Natural killer cell (primary cell): ENCODE measurements around the gene PAX8. TPM values are rescaled to one million over a fixed set of nuclear protein-coding genes. Genes with fewer than 3 reads are reported as not detected.

Experiments
- ATAC-seq, 3 donors: fragments of 150-1000 bp in 2 of 3; fragments of 200-7000 bp in 1 of 3; cut with Tn5 transposase; 1 replicate in 1 of 3; 2 replicates in 2 of 3; pipeline ENCODE4 v1.10.0; 2021; ENCODE audit warnings: mild to moderate bottlenecking in 2 of 3, moderate library complexity in 2 of 3
- DNase-seq, 2 donors: peaks; one replicate each; pipeline versions ENCODE4 v3.0.0 to v3.0.0-alpha.2; 2013 to 2021; ENCODE audit warnings: mixed read lengths in 1 of 2
- H3K27ac ChIP-seq: one replicate; pipeline ENCODE4 v1.5.1; 2013; ENCODE audit warnings: mild to moderate bottlenecking, low read length
- H3K27me3 ChIP-seq: one replicate; pipeline ENCODE4 v1.6.1; 2013; ENCODE audit warnings: low read length; ENCODE audit not compliant: control insufficient read depth, insufficient read depth
- H3K36me3 ChIP-seq: one replicate; pipeline ENCODE4 v1.6.1; 2013; ENCODE audit warnings: low read length; ENCODE audit not compliant: control insufficient read depth, insufficient read depth
- H3K4me1 ChIP-seq: one replicate; pipeline ENCODE4 v1.6.1; 2013; ENCODE audit warnings: low read length; ENCODE audit not compliant: control insufficient read depth, insufficient read depth
- H3K4me3 ChIP-seq: one replicate; pipeline ENCODE4 v1.5.1; 2013; ENCODE audit warnings: low read length
- H3K9me3 ChIP-seq: one replicate; pipeline ENCODE4 v1.6.1; 2013; ENCODE audit warnings: low read length; ENCODE audit not compliant: control insufficient read depth, insufficient read depth
- H3K27ac Mint-ChIP-seq, 2 donors: one replicate each; pipeline ENCODE4 v1.8.0; 2022; ENCODE audit warnings: mild to moderate bottlenecking in 2 of 2, mixed read lengths in 2 of 2, moderate library complexity in 1 of 2
- H3K27me3 Mint-ChIP-seq, 2 donors: one replicate each; pipeline ENCODE4 v1.8.0; 2022; ENCODE audit warnings: low read depth in 2 of 2, mixed read lengths in 2 of 2
- H3K36me3 Mint-ChIP-seq: one replicate; pipeline ENCODE4 v1.8.0; 2022; ENCODE audit warnings: mixed read lengths
- H3K4me1 Mint-ChIP-seq, 2 donors: one replicate each; pipeline ENCODE4 v1.8.0; 2022; ENCODE audit warnings: mixed read lengths in 2 of 2
- H3K4me3 Mint-ChIP-seq: one replicate; pipeline ENCODE4 v1.8.0; 2022; ENCODE audit warnings: mild to moderate bottlenecking, moderate library complexity, mixed read lengths
- H3K9me3 Mint-ChIP-seq, 2 donors: one replicate each; pipeline ENCODE4 v1.8.0; 2022; ENCODE audit warnings: mixed read lengths in 2 of 2
- CTCF ChIP-seq: fragments of 200-600 bp; IDR thresholded peaks from one replicate; pipeline ENCODE4 v1.8.0; 2022; ENCODE audit warnings: antibody characterized with exemption
- WGBS: methylation state at CpG from one replicate; pipeline ENCODE4 v1.1.7; 2013; ENCODE audit warnings: missing lambda C conversion rate; ENCODE audit not compliant: insufficient coverage; 5-methylcytosine and 5-hydroxymethylcytosine counted together
- intact Hi-C: fragments of 100-400 bp; cut with micrococcal nuclease; formaldehyde crosslinking; loops from one replicate; pipeline ENCODE4 v1.14.2; 2022
- total RNA-seq, 4 donors: library from RNA; stranded (reverse); fragments of 120-200 nt in 1 of 4; gene quantifications; one replicate each; pipeline versions ENCODE4 v1.2.3 to v1.2.4, GENCODE V29; 2013 to 2022

The PAX8 gene
- total RNA-seq, 3 donors from 2014 or later (not counting 1 experiment from before 2014, with no cell fraction given), result 0.57 to 1.2 (median 0.65) TPM

DNA sequence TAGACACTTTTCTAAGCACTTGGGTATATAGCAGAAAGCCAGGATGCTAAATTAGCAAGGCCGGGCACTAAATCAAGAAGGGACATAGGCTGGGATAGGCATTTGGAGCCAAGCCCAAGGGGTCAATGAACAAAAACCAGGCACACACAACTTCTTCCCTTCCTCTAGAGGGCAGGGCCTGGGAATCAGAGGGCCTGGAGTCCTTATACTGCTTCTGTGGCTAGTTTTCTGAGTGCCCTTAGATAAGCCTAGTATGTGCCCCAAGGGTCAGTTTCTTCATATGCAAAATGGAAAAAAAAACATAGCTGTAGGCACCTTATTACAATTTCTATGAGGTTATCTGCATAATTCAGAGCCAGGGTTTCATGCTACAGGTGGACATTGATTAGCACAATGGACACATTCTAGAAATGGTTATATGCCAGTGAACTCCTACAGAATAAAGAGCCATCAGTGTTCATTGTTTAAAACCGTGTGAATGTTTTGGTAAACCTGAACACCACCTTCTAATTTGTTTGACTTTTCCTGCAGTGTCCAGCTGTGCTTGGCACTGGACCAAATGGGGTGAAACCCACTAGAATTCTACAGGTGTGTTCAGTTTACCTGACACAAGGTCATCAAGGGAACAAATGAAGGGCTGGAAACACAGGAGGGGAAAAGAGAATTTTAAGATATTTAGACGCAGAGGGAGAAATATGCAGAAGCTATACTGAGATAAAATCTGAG, 49.6 kb downstream of the PAX8 start:
- Mint-ChIP-seq H3K27ac (no peak overlapping the region), H3K9me3 (no peaks in the 10 kb centered on the region), H3K4me1 (peaks cover 7 to 15% of the 10 kb centered on the region in 2 donors)

GRCh38 chr2:113228351-113228750, 50.4 kb downstream of the PAX8 start:
- peaks cover 12% of the 10 kb centered on the region for H3K4me1 ChIP-seq
- no peak overlapping the region for H3K4me3 ChIP-seq
- no peak for TF ChIP-seq CTCF
- H3K27me3 ChIP-seq, result no peaks in the 10 kb centered on the region
- H3K4me1 Mint-ChIP-seq, result peaks cover 7 to 13% of the 10 kb centered on the region in 2 donors
- H3K4me3 Mint-ChIP-seq, result no peak overlapping the region
- no peaks in the 10 kb centered on the region for H3K9me3 Mint-ChIP-seq
- no peaks in the 10 kb centered on the region for H3K36me3 ChIP-seq
- H3K27ac Mint-ChIP-seq, result no peak overlapping the region
- H3K27me3 Mint-ChIP-seq, result no peaks in the 10 kb centered on the region
- intact Hi-C loops, result no loop called here
- H3K27ac ChIP-seq, result no peak overlapping the region
- H3K36me3 Mint-ChIP-seq, result no peaks in the 10 kb centered on the region
- DNase-seq, result no peak
- no peaks in the 10 kb centered on the region for H3K9me3 ChIP-seq
- no peak for ATAC-seq
- WGBS, result 71% methylated on average over 1 of the region's 1 CpG

More for the DNA sequence above, 49.6 kb downstream of the PAX8 start:
- H3K9me3 ChIP-seq, result no peaks in the 10 kb centered on the region
- ATAC-seq (no peak), DNase-seq (no peak)
- H3K27ac ChIP-seq, result no peak overlapping the region
- no peak for TF ChIP-seq CTCF
- Mint-ChIP-seq H3K27me3 (no peaks in the 10 kb centered on the region), H3K4me3 (no peak overlapping the region), H3K36me3 (no peaks in the 10 kb centered on the region)
- no peaks in the 10 kb centered on the region for H3K27me3 ChIP-seq
- H3K4me3 ChIP-seq, result no peak overlapping the region
- intact Hi-C loops, result no loop called here
- H3K4me1 ChIP-seq, result peaks cover 12% of the 10 kb centered on the region
- 95% methylated on average over 2 of the region's 3 CpGs for WGBS
- no peaks in the 10 kb centered on the region for H3K36me3 ChIP-seq

GRCh38 chr2:113227698-113228097, 51.0 kb downstream of the PAX8 start:
- no peaks in the 10 kb centered on the region for H3K36me3 ChIP-seq
- no peaks in the 10 kb centered on the region for H3K9me3 ChIP-seq
- Mint-ChIP-seq H3K36me3 (no peaks in the 10 kb centered on the region), H3K4me3 (no peak overlapping the region), H3K4me1 (peaks cover 7 to 13% of the 10 kb centered on the region in 2 donors), H3K27me3 (no peaks in the 10 kb centered on the region), H3K27ac (no peak overlapping the region), H3K9me3 (no peaks in the 10 kb centered on the region)
- no peak overlapping the region for H3K27ac ChIP-seq
- H3K4me1 ChIP-seq, result peaks cover 12% of the 10 kb centered on the region
- H3K4me3 ChIP-seq, result no peak overlapping the region
- no peaks in the 10 kb centered on the region for H3K27me3 ChIP-seq
- ATAC-seq (peak in 1 of 3 donors; percentile 65), DNase-seq (no peak)
- TF ChIP-seq CTCF, result no peak
- intact Hi-C loops, result no loop called here
- WGBS, result 25% methylated on average over 3 of the region's 3 CpGs

GRCh38 chr2:113227290-113227689, 51.4 kb downstream of the PAX8 start:
- WGBS, result no CpG with 5 or more reads among the region's 1 CpG
- H3K4me3 Mint-ChIP-seq, result no peak overlapping the region
- TF ChIP-seq CTCF, result no peak
- ATAC-seq (no peak), DNase-seq (no peak)
- Histone ChIP-seq H3K9me3 (no peaks in the 10 kb centered on the region), H3K4me3 (no peak overlapping the region), H3K27me3 (no peaks in the 10 kb centered on the region), H3K36me3 (no peaks in the 10 kb centered on the region), H3K27ac (no peak overlapping the region), H3K4me1 (peaks cover 12% of the 10 kb centered on the region)
- no peaks in the 10 kb centered on the region for H3K27me3 Mint-ChIP-seq
- H3K27ac Mint-ChIP-seq, result no peak overlapping the region
- intact Hi-C loops, result no loop called here
- peaks cover 7 to 13% of the 10 kb centered on the region in 2 donors for H3K4me1 Mint-ChIP-seq
- no peaks in the 10 kb centered on the region for H3K9me3 Mint-ChIP-seq
- no peaks in the 10 kb centered on the region for H3K36me3 Mint-ChIP-seq
